G401 (cell line): ENCODE results near the gene PPP1R15A. TPM values are rescaled to one million over a fixed set of nuclear protein-coding genes. Genes with fewer than 3 reads are reported as not detected.
"Not testable (repeated sequence)": the region's sequence is repeated elsewhere in the genome, so short reads cannot be mapped to it uniquely, and the experiment has no call there.

Experiments used
- DNase-seq: peaks from one replicate; pipeline ENCODE4 v3.0.0-alpha.2; 2015; ENCODE audit warnings: low spot score
- in situ Hi-C: cut with HindIII; loops from 2 replicates; pipeline ENCODE4 v1.10.0; 2016; ENCODE audit warnings: low sequenced_read_pairs, mixed read lengths
- total RNA-seq: library from RNA; depleted of rRNA; stranded (reverse); fragments of >200 nt; shearing (Covaris generic); gene quantifications from 2 replicates; pipeline ENCODE4 v1.2.3, GENCODE V29; 2014; rRNA removed

The PPP1R15A gene
- 44.0 and 58.7 TPM in 2 replicates for total RNA-seq

DNA sequence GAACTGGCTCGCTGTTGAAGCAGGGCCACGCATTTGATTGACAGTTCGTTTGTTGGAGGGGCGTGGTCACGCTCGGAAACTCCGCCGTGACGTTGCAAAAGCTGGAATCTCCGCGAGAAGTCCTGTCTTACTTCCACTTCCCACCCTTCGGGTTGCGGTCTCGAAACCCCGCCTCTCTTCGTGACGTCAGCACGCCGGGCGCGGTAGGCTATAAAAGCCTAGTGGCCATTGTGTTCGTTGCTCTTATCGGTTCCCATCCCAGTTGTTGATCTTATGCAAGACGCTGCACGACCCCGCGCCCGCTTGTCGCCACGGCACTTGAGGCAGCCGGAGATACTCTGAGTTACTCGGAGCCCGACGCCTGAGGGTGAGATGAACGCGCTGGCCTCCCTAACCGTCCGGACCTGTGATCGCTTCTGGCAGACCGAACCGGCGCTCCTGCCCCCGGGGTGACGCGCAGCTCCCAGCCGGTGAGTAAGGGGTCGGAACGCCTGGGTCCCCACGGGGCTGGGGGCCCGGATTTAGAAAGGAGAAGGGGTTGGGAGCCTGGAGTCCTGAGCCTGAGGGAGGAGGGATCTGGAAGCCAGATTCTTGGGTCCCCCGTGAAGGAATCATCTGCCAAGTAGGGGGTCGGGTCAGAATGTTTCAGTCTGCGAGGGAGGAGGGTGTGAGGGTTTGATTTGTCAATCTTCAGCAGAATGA, at the start of gene PPP1R15A:
Gene PPP1R15A, plus strand, starts transcription at position 240 of the 702 bp plus-strand sequence. CDS start 813 bp downstream, outside the sequence.
- in situ Hi-C loops = no loop called here

GRCh38 chr19:48822514-48822913, 49.7 kb upstream of the PPP1R15A start:
- in situ Hi-C loops = no loop called here

More for the DNA sequence above, at the start of gene PPP1R15A:
- DNase-seq = peak; percentile 99

GRCh38 chr19:48826606-48827020, 45.6 kb upstream of the PPP1R15A start:
- in situ Hi-C loops = no loop called here
- no peak for DNase-seq

More at GRCh38 chr19:48822514-48822913, 49.7 kb upstream of the PPP1R15A start:
- no peak for DNase-seq

DNA sequence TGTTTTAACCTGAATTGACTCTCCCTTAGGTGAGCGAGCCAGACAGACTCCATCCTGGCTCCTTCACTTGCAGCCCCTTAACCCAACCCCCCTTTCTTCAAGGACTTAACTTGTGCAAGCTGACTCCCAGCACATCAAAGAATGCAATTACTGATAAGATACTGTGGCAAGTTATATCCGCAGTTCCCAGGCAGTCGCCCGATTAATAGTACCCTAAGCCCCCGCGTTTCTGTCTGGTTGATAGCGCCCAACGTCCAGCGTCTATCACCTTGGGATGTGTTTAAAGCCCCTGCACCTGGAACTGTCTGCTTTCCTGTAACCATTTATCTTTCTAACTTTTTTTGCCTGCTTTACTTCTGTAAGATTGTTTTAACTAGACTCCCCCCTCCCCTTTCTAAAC, 42.1 kb upstream of the PPP1R15A start:
- in situ Hi-C loops = no loop called here
- no peak for DNase-seq

DNA sequence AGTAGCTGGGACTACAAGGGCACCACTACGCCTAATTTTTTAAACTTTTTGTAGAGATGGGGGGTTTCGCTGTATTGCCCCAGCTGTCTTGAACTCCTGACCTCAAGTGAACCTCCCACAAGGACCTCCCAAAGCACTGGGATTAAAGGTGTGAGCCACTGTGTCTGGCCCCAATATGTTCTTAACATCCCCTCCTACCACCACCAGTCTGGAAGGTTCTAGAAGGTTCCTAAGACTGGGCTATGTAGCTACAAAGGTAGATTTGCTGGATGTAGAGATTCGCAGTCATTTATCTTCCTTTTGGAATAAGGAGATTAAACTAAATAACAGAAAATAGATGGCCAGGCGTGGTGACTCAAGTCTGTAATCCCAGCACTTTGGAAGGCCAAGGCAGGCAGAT, 41.3 kb upstream of the PPP1R15A start:
- in situ Hi-C loops = no loop called here
- DNase-seq = no peak

- in situ Hi-C loops = no loop called here
- no peak for DNase-seq
Observed at GRCh38 chr19:48833049-48833448, 39.2 kb upstream of the PPP1R15A start.

GRCh38 chr19:48833977-48834376, 38.2 kb upstream of the PPP1R15A start:
- no peak for DNase-seq
- in situ Hi-C loops = no loop called here

DNA sequence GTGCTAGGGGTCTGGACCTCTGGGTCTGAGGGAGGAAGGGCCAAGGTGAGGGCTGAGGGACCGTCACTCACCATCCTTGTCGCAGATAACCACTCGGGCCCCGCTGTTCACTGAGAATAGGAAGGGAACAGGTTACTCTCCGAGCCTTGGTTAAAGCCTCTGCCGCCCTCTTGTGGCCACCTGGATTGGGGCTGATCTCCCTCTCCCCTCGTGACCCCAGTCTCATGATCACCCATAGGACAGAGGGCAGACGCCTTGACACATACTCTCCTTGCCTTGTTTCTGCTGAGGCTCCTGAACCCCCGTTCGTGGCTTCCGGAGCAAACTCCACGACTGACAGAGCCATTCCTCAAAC, 36.5 kb upstream of the PPP1R15A start:
- in situ Hi-C loops = no loop called here
- DNase-seq = peak; percentile 96

DNA sequence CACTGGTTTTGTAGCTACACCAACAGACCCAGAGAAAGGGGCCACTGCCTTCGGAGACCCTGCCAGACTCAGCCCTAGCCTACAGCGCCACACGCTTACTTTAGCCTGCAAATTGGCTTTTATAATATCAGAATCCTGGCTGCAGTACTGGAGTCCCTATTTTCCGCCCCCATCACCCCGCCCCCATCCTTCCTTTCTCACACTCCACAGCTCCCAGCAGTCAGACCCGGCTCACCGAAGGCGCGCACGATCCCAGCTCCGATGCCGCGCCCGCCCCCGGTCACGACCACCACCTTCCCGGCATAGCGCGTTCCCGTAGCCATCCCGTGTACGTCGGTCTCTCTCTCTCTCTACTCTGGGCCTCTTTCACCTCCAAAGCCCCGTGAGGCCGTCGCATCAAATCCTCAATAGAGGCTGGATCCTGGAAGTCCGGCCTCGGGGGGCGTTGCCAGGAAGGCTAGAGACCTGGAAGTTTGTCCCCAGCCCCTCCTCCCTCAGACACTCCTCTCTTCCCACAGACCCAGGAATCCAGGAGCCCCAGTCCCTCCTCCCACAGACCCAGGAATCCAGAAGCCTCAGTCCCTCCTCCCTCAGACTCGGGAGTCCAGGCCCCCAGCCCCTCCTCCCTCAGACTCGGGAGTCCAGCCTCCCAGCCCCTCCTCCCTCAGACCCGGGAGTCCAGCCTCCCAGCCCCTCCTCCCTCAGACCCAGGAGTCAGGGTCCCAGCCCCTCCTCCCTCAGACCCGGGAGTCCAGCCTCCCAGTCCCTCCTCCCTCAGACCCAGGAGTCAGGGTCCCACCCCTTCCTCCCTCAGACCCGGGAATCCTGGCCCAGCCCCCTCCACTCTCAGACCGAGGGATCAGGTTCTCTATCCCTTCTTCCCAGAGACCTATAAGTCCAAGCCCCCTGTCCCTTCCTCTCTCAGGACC, 35.9 kb upstream of the PPP1R15A start, which contains the start of gene HSD17B14:
Gene HSD17B14, minus strand, starts transcription at position 403 of the 929 bp plus-strand sequence. Its CDS starts 80 bp downstream, at position 323.
- DNase-seq = peak; percentile 61
- in situ Hi-C loops = no loop called here

GRCh38 chr19:48837051-48837524, 35.1 kb upstream of the PPP1R15A start:
- DNase-seq = peak; percentile 90

DNA sequence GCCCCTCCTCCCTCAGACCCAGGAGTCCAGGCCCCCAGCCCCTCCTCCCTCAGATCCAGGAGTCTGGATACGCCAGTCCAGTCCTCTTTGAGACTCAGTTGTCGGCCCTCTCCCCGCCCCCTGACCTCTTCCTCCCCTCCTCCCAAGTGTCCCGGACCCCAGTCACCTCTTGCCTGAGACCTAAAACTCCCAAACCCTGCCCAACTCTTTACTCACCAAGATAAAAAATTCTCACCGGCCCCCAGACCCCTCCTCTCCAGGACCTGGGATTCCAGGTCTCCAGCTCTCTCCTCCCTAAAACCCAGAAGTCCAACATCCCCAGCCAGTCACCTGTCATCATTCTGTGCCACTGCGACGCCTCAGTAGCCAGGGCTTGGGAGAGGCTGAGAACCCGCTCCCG, 34.5 kb upstream of the PPP1R15A start:
- no peak for DNase-seq
- in situ Hi-C loops = no loop called here

More at GRCh38 chr19:48837051-48837524, 35.1 kb upstream of the PPP1R15A start:
- in situ Hi-C loops = no loop called here

- in situ Hi-C loops = loop anchor here (10.0 kb wide), 1 partner anchor 46 kb away; no protein-coding TSS in a partner anchor
Observed at GRCh38 chr19:48841047-48841446, 31.2 kb upstream of the PPP1R15A start.

GRCh38 chr19:48841571-48841970, 30.6 kb upstream of the PPP1R15A start:
- DNase-seq = no peak
- in situ Hi-C loops = loop anchor here (10.0 kb wide), 1 partner anchor 47 kb away; no protein-coding TSS in a partner anchor

More at GRCh38 chr19:48841047-48841446, 31.2 kb upstream of the PPP1R15A start:
- no peak for DNase-seq

DNA sequence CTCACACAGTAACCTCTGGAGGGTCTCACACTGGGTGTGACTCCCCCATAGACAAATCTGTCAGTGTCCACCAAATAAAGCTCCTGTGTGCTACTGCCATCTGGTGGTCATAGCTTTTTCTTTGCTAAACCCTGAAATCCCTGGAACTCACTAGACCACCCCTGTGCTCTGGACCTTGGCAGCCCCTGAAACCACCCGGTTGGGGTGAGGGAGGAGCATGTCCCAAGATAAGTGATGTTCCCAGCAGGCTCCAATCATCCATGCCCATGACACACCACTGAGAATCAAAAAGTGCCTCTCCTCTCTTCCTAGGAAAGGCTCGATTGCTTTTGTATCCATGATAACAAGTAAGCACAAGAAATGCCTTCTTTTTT, 29.4 kb upstream of the PPP1R15A start:
- DNase-seq = peak; percentile 77
- in situ Hi-C loops = loop anchor here (10.0 kb wide), 1 partner anchor 48 kb away; no protein-coding TSS in a partner anchor

- peak; percentile 36 for DNase-seq
- in situ Hi-C loops = loop anchor here (10.0 kb wide), 1 partner anchor 50 kb away; no protein-coding TSS in a partner anchor
Observed at GRCh38 chr19:48844472-48844871, 27.7 kb upstream of the PPP1R15A start.

- DNase-seq = no peak
- in situ Hi-C loops = loop anchor here (10.0 kb wide), 1 partner anchor 51 kb away; no protein-coding TSS in a partner anchor
Observed at GRCh38 chr19:48845384-48845783, 26.8 kb upstream of the PPP1R15A start.

- DNase-seq = not testable (repeated sequence)
- in situ Hi-C loops = loop anchor here (10.0 kb wide), 1 partner anchor 52 kb away; no protein-coding TSS in a partner anchor
Observed at GRCh38 chr19:48846659-48847058, 25.6 kb upstream of the PPP1R15A start.

GRCh38 chr19:48852292-48852691, 19.9 kb upstream of the PPP1R15A start:
- in situ Hi-C loops = no loop called here
- DNase-seq = no peak

- in situ Hi-C loops = no loop called here
- no peak for DNase-seq
Observed at GRCh38 chr19:48853483-48853882, 18.7 kb upstream of the PPP1R15A start.
